Adrenal gland (tissue), 12 donors: ENCODE data around the gene CDHR1. TPM values are rescaled to one million over a fixed set of nuclear protein-coding genes. Genes with fewer than 3 reads are reported as not detected.
A peak's percentile ranks its signal among the peaks of the same experiment; 100 is the strongest.

Experiments
- DNase-seq, 7 donors: peaks; one replicate each; pipeline ENCODE4 v3.0.0-alpha.2; 2019 to 2020
- H3K27ac ChIP-seq, 5 donors: fragments of 200-600 bp; sonication (generic) in 4 of 5; 1 replicate in 3 of 5; 2 replicates in 2 of 5; pipeline versions ENCODE4 v1.5.1 to v1.8.0; 2016 to 2020; ENCODE audit warnings: mild to moderate bottlenecking in 1 of 5
- H3K27me3 ChIP-seq: fragments of 200-600 bp; 2 replicates; pipeline ENCODE4 v1.8.0; 2021
- H3K36me3 ChIP-seq, 2 donors: fragments of 200-600 bp; replicated peaks in 1 of 2; 1 replicate in 1 of 2; 2 replicates in 1 of 2; pipeline versions ENCODE4 v1.5.1 to v1.8.0; 2018 to 2022
- H3K4me1 ChIP-seq, 2 donors: fragments of 200-600 bp; replicated peaks in 1 of 2; 1 replicate in 1 of 2; 2 replicates in 1 of 2; pipeline versions ENCODE4 v1.5.1 to v1.8.0; 2018 to 2021
- H3K4me3 ChIP-seq, 4 donors: fragments of 200-600 bp; sonication (generic) in 3 of 4; one replicate each; pipeline ENCODE4 v1.5.1; 2016 to 2018
- H3K9me3 ChIP-seq, 3 donors: fragments of 200-600 bp; sonication (generic) in 1 of 3; replicated peaks in 1 of 3; 1 replicate in 2 of 3; 2 replicates in 1 of 3; pipeline versions ENCODE4 v1.5.1 to v1.8.0; 2016 to 2021
- POLR2A ChIP-seq, 2 donors: fragments of 450-650 bp; IDR thresholded peaks; one replicate each; pipeline ENCODE4 v1.6.1; 2017; ENCODE audit warnings: antibody characterized with exemption in 2 of 2, mild to moderate bottlenecking in 2 of 2, moderate library complexity in 1 of 2
- WGBS, 4 donors: extraction: QIAGEN DNeasy Blood & Tissue Kit in 2 of 4; methylation state at CpG; one replicate each; pipeline versions ENCODE4 v1.1.5 to v1.1.7; 2013 to 2017; 5-methylcytosine and 5-hydroxymethylcytosine counted together
- intact Hi-C, 2 donors: fragments of 100-400 bp; cut with DNase I; formaldehyde crosslinking; loops; one replicate each; pipeline versions ENCODE4 v1.14.1 to v1.15.0; 2022 to 2023
- polyA plus RNA-seq, 3 donors: library from polyadenylated mRNA; stranded (reverse); fragments of 200-250 nt in 2 of 3; fragments of 350-450 nt in 1 of 3; fragmentation: Illumina TruSeq in 1 of 3; extraction: RNeasy Lipid Tissue Mini Kit (QIAGEN cat#74804) in 1 of 3; gene quantifications; one replicate each; pipeline ENCODE4 v1.2.3, GENCODE V29; 2013 to 2014
- total RNA-seq, 9 donors: library from RNA; depleted of rRNA in 4 of 9; stranded (reverse); fragments of >200 nt in 4 of 9; fragments of 120-200 nt in 1 of 9; fragmentation: NEBNext Ultra II Directional in 1 of 9; extraction: Animal tissue kit (Norgen Biotek cat#: 25700) in 1 of 9; gene quantifications; one replicate each; pipeline versions ENCODE4 v1.1.0 to v1.2.4, GENCODE V29; 2013 to 2023
- TF ChIP-seq, protein P1 (sequence below), 6 experiments: fragments of 450-650 bp in 4 of 6; fragments of 200-600 bp in 2 of 6; sonication (generic) in 1 of 6; IDR thresholded peaks; 1 replicate in 5 of 6; 2 replicates in 1 of 6; pipeline versions ENCODE4 v1.5.1 to v1.8.0; 2016 to 2021; ENCODE audit warnings: antibody characterized with exemption in 6 of 6, mild to moderate bottlenecking in 2 of 6, moderate library complexity in 1 of 6
- donor health status: healthy with polysubstance abuse.
- donor health status: Bipolar disorder and iron deficiency.
- donor health status: DM: yes; HTN: yes; CAD: no.
- donor health status: DM: no; HTN: no; CAD: no.
- donor health status: DM: no; HTN: no; CAD: no.
- donor health status: DM: yes; HTN: yes; CAD: no.

CDHR1 gene
- total and polyA plus RNA-seq, 12 donors: 0.09 to 7.7 (median 0.47) TPM

DNA sequence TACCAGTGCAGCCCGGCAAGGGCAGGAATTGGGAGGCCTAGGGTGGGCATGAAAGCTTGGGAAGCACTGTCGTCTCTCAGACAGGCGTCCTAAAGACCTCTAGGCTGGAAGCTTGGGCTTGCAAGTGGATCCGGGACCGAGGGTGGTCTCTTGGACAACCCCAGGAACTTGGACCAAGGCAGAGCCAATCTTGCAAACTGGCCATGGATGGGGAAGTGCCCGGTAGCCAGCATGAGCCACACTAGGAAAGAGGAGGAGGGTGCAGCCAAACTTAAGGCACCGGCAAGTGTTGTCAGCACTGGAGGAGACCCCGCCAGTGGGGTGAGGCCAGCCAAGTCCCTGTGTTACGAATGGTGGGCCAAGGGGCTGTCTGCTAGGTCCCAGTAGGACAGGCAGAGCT is 22.5 kb downstream of the CDHR1 start:
- no peak overlapping the region for H3K27ac ChIP-seq
- peak in 1 of 7 donors; percentile 7 for DNase-seq
- TF ChIP-seq, protein P1, sequence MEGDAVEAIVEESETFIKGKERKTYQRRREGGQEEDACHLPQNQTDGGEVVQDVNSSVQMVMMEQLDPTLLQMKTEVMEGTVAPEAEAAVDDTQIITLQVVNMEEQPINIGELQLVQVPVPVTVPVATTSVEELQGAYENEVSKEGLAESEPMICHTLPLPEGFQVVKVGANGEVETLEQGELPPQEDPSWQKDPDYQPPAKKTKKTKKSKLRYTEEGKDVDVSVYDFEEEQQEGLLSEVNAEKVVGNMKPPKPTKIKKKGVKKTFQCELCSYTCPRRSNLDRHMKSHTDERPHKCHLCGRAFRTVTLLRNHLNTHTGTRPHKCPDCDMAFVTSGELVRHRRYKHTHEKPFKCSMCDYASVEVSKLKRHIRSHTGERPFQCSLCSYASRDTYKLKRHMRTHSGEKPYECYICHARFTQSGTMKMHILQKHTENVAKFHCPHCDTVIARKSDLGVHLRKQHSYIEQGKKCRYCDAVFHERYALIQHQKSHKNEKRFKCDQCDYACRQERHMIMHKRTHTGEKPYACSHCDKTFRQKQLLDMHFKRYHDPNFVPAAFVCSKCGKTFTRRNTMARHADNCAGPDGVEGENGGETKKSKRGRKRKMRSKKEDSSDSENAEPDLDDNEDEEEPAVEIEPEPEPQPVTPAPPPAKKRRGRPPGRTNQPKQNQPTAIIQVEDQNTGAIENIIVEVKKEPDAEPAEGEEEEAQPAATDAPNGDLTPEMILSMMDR (IDR thresholded peaks at IDR 0.05): no peak
- no peak for TF ChIP-seq POLR2A (IDR thresholded peaks at IDR 0.05)

DNA sequence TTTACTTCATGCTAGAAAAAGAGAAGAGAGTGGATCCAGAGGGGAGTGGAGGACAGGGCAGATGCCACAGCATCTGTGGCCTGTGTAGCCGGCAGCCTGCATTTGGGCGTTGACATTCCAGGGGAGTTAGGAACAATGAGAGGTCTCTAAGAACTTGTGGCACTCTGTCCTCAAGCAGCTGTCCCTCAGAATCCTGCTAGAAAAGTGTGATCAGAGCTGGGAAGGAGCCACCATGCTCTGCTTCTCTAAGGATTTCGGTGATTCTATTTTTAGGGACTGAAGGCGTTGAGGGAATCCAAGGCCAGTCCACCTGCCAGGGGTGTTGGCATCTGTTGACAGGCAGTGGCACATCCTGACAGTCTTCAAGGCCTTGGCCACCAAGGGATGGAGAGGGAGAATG is 23.4 kb downstream of the CDHR1 start:
- Histone ChIP-seq H3K4me3 (no peak overlapping the region), H3K27me3 (no peaks in the 10 kb centered on the region), H3K4me1 (no peaks in the 10 kb centered on the region), H3K36me3 (no peaks in the 10 kb centered on the region), H3K27ac (no peak overlapping the region), H3K9me3 (no peaks in the 10 kb centered on the region)
- WGBS, 4 donors: 89 to 97% (median 92%) methylated on average over 4 of the region's 4 CpGs
- TF ChIP-seq, protein P1 (IDR thresholded peaks at IDR 0.05): no peak
- no peak for TF ChIP-seq POLR2A (IDR thresholded peaks at IDR 0.05)
- no peak for DNase-seq
- intact Hi-C loops: no loop called here

More for the DNA sequence above, 22.5 kb downstream of the CDHR1 start:
- Histone ChIP-seq H3K4me1 (no peaks in the 10 kb centered on the region), H3K9me3 (no peaks in the 10 kb centered on the region), H3K36me3 (no peaks in the 10 kb centered on the region), H3K4me3 (no peak overlapping the region), H3K27me3 (no peaks in the 10 kb centered on the region)
- 83 to 94% (median 89%) methylated on average over 4 to 9 of the region's 9 CpGs for WGBS, 4 donors
- intact Hi-C loops: no loop called here

DNA sequence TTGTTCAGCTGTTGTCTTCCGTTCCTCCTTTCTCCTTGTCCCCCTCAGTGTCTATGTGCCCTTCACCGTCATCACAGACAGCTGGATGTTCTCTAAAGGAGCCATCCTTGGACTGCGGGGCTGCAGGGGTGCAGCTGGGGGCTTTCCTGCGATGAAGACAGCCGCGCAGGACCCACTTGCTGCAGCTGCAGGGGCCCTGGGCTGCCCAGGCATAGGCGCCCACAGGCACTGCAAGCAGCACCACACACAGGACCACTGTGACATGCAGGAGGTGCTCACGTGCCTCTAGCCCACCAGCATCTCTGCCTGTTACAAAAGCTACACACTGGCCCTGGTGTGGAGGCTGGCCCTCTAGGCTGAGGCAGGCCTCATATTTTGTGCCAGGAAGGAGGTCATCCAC is 27.6 kb downstream of the CDHR1 start:
- DNase-seq: no peak
- H3K36me3 ChIP-seq: no peaks in the 10 kb centered on the region
- H3K27ac ChIP-seq: no peak overlapping the region
- H3K9me3 ChIP-seq: no peaks in the 10 kb centered on the region
- H3K4me1 ChIP-seq: no peaks in the 10 kb centered on the region
- 68 to 82% (median 78%) methylated on average over 4 to 8 of the region's 8 CpGs for WGBS, 4 donors
- intact Hi-C loops: no loop called here
- H3K4me3 ChIP-seq: no peak overlapping the region
- TF ChIP-seq, protein P1 (IDR thresholded peaks at IDR 0.05): no peak
- TF ChIP-seq POLR2A (IDR thresholded peaks at IDR 0.05): no peak
- H3K27me3 ChIP-seq: no peaks in the 10 kb centered on the region

DNA sequence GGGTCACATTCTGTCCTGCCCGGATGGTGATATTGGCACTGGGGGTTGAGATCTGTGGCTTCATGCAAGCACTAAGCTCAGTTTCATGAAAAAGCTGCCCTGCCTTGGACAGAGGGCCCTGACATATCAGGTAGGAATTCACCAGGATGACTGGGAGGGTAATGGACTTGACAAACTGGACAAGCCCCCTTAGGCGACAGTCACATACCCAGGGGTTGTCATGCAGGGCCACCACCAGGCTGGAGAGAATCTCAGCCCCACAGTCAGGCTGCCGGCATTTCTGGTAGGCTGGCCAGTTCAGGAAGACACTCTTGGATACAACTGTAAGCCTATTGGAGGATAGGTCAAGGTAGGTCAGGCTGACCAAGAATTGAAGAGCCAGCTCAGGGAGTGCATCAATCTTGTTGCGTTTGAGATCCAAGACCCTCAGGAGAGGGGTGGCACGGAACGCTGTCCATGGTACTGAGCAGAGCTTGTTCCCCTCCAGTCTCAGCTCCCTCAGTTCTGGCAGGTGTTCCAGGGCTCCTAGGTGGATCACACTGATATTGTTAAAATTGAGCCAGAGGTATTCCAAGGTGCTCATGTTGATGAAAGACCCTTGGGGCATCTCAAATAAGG is 30.2 kb downstream of the CDHR1 start:
- WGBS, 4 donors: 29 to 52% (median 45%) methylated on average over 5 to 6 of the region's 6 CpGs
- H3K27me3 ChIP-seq: no peaks in the 10 kb centered on the region

More for the DNA sequence above, 30.2 kb downstream of the CDHR1 start:
- TF ChIP-seq, protein P1 (IDR thresholded peaks at IDR 0.05): no peak
- TF ChIP-seq POLR2A (IDR thresholded peaks at IDR 0.05): no peak
- no peak for DNase-seq
- Histone ChIP-seq H3K36me3 (no peaks in the 10 kb centered on the region), H3K4me3 (no peak overlapping the region), H3K9me3 (no peaks in the 10 kb centered on the region), H3K27ac (no peak overlapping the region), H3K4me1 (no peaks in the 10 kb centered on the region)
- intact Hi-C loops: no loop called here
